ENCODE measurements around the gene MANF.
"Not testable (repeated sequence)": the region's sequence is repeated elsewhere in the genome, so short reads cannot be mapped to it uniquely, and the experiment has no call there.

MANF gene

GRCh38 chr3:51354731-51355615 lies 30.1 kb upstream of the MANF start:
- H3K4me3 ChIP-seq (ENCODE audit: low read length): no peak overlapping the region
- H3K27ac ChIP-seq (ENCODE audit: low read length): no peak overlapping the region
- H3K4me1 ChIP-seq (ENCODE audit: insufficient read depth, low read length): no peaks in the 10 kb centered on the region

GRCh38 chr3:51355891-51356578 lies 29.1 kb upstream of the MANF start:
- Histone ChIP-seq H3K9me3 (ENCODE audit: insufficient read depth, low read depth, low read length) (no peaks in the 10 kb centered on the region), H3K27ac (ENCODE audit: low read length) (no peak overlapping the region), H3K9ac (ENCODE audit: low read depth, low read length) (no peak overlapping the region), H3K4me1 (ENCODE audit: insufficient read depth, low read length) (no peaks in the 10 kb centered on the region), H3K36me3 (ENCODE audit: insufficient read depth, low read depth, low read length) (no peaks in the 10 kb centered on the region; the same call in 1 of the 2 replicates), H3K27me3 (ENCODE audit: insufficient read depth, low read length) (no peaks in the 10 kb centered on the region), H3K4me3 (ENCODE audit: low read length) (no peak overlapping the region)

More at GRCh38 chr3:51354731-51355615, 30.1 kb upstream of the MANF start:
- Histone ChIP-seq H3K9ac (ENCODE audit: low read depth, low read length) (no peak overlapping the region), H3K36me3 (ENCODE audit: insufficient read depth, low read depth, low read length) (no peaks in the 10 kb centered on the region; the same call in 1 of the 2 replicates), H3K27me3 (ENCODE audit: insufficient read depth, low read length) (no peaks in the 10 kb centered on the region), H3K9me3 (ENCODE audit: insufficient read depth, low read depth, low read length) (no peaks in the 10 kb centered on the region)

GRCh38 chr3:51357856-51358255 lies 27.2 kb upstream of the MANF start:
- no peak overlapping the region for H3K4me3 ChIP-seq (ENCODE audit: low read length)

GRCh38 chr3:51358981-51359380 lies 26.1 kb upstream of the MANF start:
- H3K27ac ChIP-seq (ENCODE audit: low read length): no peak overlapping the region
- H3K4me1 ChIP-seq (ENCODE audit: insufficient read depth, low read length): no peaks in the 10 kb centered on the region
- H3K27me3 ChIP-seq (ENCODE audit: insufficient read depth, low read length): no peaks in the 10 kb centered on the region
- no peaks in the 10 kb centered on the region for H3K9me3 ChIP-seq (ENCODE audit: insufficient read depth, low read depth, low read length)
- no peak overlapping the region for H3K9ac ChIP-seq (ENCODE audit: low read depth, low read length)
- no peak overlapping the region for H3K4me3 ChIP-seq (ENCODE audit: low read length)
- no peaks in the 10 kb centered on the region; the same call in 1 of the 2 replicates for H3K36me3 ChIP-seq (ENCODE audit: insufficient read depth, low read depth, low read length)

More at GRCh38 chr3:51357856-51358255, 27.2 kb upstream of the MANF start:
- Histone ChIP-seq H3K27ac (ENCODE audit: low read length) (no peak overlapping the region), H3K4me1 (ENCODE audit: insufficient read depth, low read length) (no peaks in the 10 kb centered on the region), H3K9me3 (ENCODE audit: insufficient read depth, low read depth, low read length) (no peaks in the 10 kb centered on the region), H3K36me3 (ENCODE audit: insufficient read depth, low read depth, low read length) (no peaks in the 10 kb centered on the region; the same call in 1 of the 2 replicates), H3K27me3 (ENCODE audit: insufficient read depth, low read length) (no peaks in the 10 kb centered on the region), H3K9ac (ENCODE audit: low read depth, low read length) (no peak overlapping the region)

- Histone ChIP-seq H3K27me3 (ENCODE audit: insufficient read depth, low read length) (no peaks in the 10 kb centered on the region), H3K4me1 (ENCODE audit: insufficient read depth, low read length) (no peaks in the 10 kb centered on the region), H3K27ac (ENCODE audit: low read length) (no peak overlapping the region), H3K9ac (ENCODE audit: low read depth, low read length) (no peak overlapping the region), H3K36me3 (ENCODE audit: insufficient read depth, low read depth, low read length) (no peaks in the 10 kb centered on the region), H3K4me3 (ENCODE audit: low read length) (no peak overlapping the region), H3K9me3 (ENCODE audit: insufficient read depth, low read depth, low read length) (no peaks in the 10 kb centered on the region)
These were observed 24.3 kb upstream of the MANF start for GRCh38 chr3:51360806-51361205.

GRCh38 chr3:51361746-51362145 lies 23.3 kb upstream of the MANF start:
- no peaks in the 10 kb centered on the region for H3K9me3 ChIP-seq (ENCODE audit: insufficient read depth, low read depth, low read length)
- no peak overlapping the region for H3K4me3 ChIP-seq (ENCODE audit: low read length)

GRCh38 chr3:51362476-51362875 lies 22.6 kb upstream of the MANF start:
- H3K4me3 ChIP-seq (ENCODE audit: low read length): no peak overlapping the region
- H3K27me3 ChIP-seq (ENCODE audit: insufficient read depth, low read length): no peaks in the 10 kb centered on the region
- H3K9me3 ChIP-seq (ENCODE audit: insufficient read depth, low read depth, low read length): no peaks in the 10 kb centered on the region
- H3K9ac ChIP-seq (ENCODE audit: low read depth, low read length): no peak overlapping the region
- no peak overlapping the region for H3K27ac ChIP-seq (ENCODE audit: low read length)
- H3K36me3 ChIP-seq (ENCODE audit: insufficient read depth, low read depth, low read length): no peaks in the 10 kb centered on the region
- H3K4me1 ChIP-seq (ENCODE audit: insufficient read depth, low read length): no peaks in the 10 kb centered on the region

More at GRCh38 chr3:51361746-51362145, 23.3 kb upstream of the MANF start:
- Histone ChIP-seq H3K27me3 (ENCODE audit: insufficient read depth, low read length) (no peaks in the 10 kb centered on the region), H3K27ac (ENCODE audit: low read length) (no peak overlapping the region), H3K4me1 (ENCODE audit: insufficient read depth, low read length) (no peaks in the 10 kb centered on the region), H3K36me3 (ENCODE audit: insufficient read depth, low read depth, low read length) (no peaks in the 10 kb centered on the region), H3K9ac (ENCODE audit: low read depth, low read length) (no peak overlapping the region)

GRCh38 chr3:51368276-51368675 lies 16.8 kb upstream of the MANF start:
- H3K4me3 ChIP-seq (ENCODE audit: low read length); H3K9me3 ChIP-seq (ENCODE audit: insufficient read depth, low read depth, low read length): not testable (repeated sequence)

GRCh38 chr3:51371943-51372557 lies 13.0 kb upstream of the MANF start:
- peaks cover 6% of the 10 kb centered on the region; the same call in 1 of the 2 replicates for H3K36me3 ChIP-seq (ENCODE audit: insufficient read depth, low read depth, low read length)

More at GRCh38 chr3:51368276-51368675, 16.8 kb upstream of the MANF start:
- H3K4me1 ChIP-seq (ENCODE audit: insufficient read depth, low read length); H3K27me3 ChIP-seq (ENCODE audit: insufficient read depth, low read length); H3K27ac ChIP-seq (ENCODE audit: low read length); H3K9ac ChIP-seq (ENCODE audit: low read depth, low read length); H3K36me3 ChIP-seq (ENCODE audit: insufficient read depth, low read depth, low read length): not testable (repeated sequence)

GRCh38 chr3:51373658-51374421 lies 11.3 kb upstream of the MANF start:
- peaks cover 6% of the 10 kb centered on the region; the same call in 1 of the 2 replicates for H3K36me3 ChIP-seq (ENCODE audit: insufficient read depth, low read depth, low read length)
- no peaks in the 10 kb centered on the region for H3K27me3 ChIP-seq (ENCODE audit: insufficient read depth, low read length)
- H3K9me3 ChIP-seq (ENCODE audit: insufficient read depth, low read depth, low read length): no peaks in the 10 kb centered on the region
- no peak overlapping the region for H3K27ac ChIP-seq (ENCODE audit: low read length)
- no peak overlapping the region for H3K9ac ChIP-seq (ENCODE audit: low read depth, low read length)
- H3K4me3 ChIP-seq (ENCODE audit: low read length): no peak overlapping the region
- H3K4me1 ChIP-seq (ENCODE audit: insufficient read depth, low read length): no peaks in the 10 kb centered on the region

More at GRCh38 chr3:51371943-51372557, 13.0 kb upstream of the MANF start:
- Histone ChIP-seq H3K4me1 (ENCODE audit: insufficient read depth, low read length) (no peaks in the 10 kb centered on the region), H3K9ac (ENCODE audit: low read depth, low read length) (no peak overlapping the region), H3K9me3 (ENCODE audit: insufficient read depth, low read depth, low read length) (peaks cover 3% of the 10 kb centered on the region; the same call in 1 of the 2 replicates), H3K4me3 (ENCODE audit: low read length) (no peak overlapping the region), H3K27me3 (ENCODE audit: insufficient read depth, low read length) (no peaks in the 10 kb centered on the region), H3K27ac (ENCODE audit: low read length) (no peak overlapping the region)

GRCh38 chr3:51374456-51374855 lies 10.6 kb upstream of the MANF start:
- no peak overlapping the region for H3K27ac ChIP-seq (ENCODE audit: low read length)
- H3K9ac ChIP-seq (ENCODE audit: low read depth, low read length): no peak overlapping the region
- no peaks in the 10 kb centered on the region for H3K4me1 ChIP-seq (ENCODE audit: insufficient read depth, low read length)
- H3K36me3 ChIP-seq (ENCODE audit: insufficient read depth, low read depth, low read length): peaks cover 6% of the 10 kb centered on the region; the same call in 1 of the 2 replicates
- no peaks in the 10 kb centered on the region for H3K27me3 ChIP-seq (ENCODE audit: insufficient read depth, low read length)
- no peak overlapping the region for H3K4me3 ChIP-seq (ENCODE audit: low read length)
- no peaks in the 10 kb centered on the region for H3K9me3 ChIP-seq (ENCODE audit: insufficient read depth, low read depth, low read length)
